Measurements from ENCODE around the gene PRDM15.

DNA sequence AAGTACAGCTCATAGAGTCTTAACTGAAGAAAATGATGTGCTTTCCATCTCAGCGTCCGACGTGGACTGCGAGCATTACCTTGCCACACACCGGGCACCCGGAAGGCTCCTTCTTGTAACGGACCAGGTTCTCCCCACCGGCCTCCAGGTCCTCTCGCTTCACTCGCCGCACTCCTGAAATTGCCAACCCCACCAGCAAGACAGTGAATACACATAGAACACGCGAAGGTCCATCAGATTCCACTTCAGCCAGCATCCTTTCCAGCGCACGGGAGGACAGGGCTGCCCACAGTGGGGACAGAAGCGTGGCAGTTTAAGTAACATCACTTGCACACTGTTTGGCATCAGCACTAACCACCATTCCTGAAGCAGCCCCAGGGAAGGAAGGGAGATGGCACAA lies 53.3 kb downstream of the PRDM15 start:
- TF ChIP-seq, protein P1, sequence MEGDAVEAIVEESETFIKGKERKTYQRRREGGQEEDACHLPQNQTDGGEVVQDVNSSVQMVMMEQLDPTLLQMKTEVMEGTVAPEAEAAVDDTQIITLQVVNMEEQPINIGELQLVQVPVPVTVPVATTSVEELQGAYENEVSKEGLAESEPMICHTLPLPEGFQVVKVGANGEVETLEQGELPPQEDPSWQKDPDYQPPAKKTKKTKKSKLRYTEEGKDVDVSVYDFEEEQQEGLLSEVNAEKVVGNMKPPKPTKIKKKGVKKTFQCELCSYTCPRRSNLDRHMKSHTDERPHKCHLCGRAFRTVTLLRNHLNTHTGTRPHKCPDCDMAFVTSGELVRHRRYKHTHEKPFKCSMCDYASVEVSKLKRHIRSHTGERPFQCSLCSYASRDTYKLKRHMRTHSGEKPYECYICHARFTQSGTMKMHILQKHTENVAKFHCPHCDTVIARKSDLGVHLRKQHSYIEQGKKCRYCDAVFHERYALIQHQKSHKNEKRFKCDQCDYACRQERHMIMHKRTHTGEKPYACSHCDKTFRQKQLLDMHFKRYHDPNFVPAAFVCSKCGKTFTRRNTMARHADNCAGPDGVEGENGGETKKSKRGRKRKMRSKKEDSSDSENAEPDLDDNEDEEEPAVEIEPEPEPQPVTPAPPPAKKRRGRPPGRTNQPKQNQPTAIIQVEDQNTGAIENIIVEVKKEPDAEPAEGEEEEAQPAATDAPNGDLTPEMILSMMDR (conservative IDR thresholded peaks at IDR 0.05; ENCODE audit: low read length) = no peak
- TF ChIP-seq EZH2phosphoT487 (IDR thresholded peaks at IDR 0.05; ENCODE audit: borderline replicate concordance) = no peak
